NCI-H2196 (cell line): ENCODE data around the gene HSPB7.
A peak's percentile ranks its signal among the peaks of the same experiment; 100 is the strongest.
"Not testable (repeated sequence)": the region's sequence is repeated elsewhere in the genome, so short reads cannot be mapped to it uniquely, and the experiment has no call there.

Experiments
- DNase-seq: peaks from one replicate; lab custom pipeline; 2025; ENCODE audit not compliant: unreplicated experiment; lab: John Stamatoyannopoulos, UW

Gene HSPB7

DNA sequence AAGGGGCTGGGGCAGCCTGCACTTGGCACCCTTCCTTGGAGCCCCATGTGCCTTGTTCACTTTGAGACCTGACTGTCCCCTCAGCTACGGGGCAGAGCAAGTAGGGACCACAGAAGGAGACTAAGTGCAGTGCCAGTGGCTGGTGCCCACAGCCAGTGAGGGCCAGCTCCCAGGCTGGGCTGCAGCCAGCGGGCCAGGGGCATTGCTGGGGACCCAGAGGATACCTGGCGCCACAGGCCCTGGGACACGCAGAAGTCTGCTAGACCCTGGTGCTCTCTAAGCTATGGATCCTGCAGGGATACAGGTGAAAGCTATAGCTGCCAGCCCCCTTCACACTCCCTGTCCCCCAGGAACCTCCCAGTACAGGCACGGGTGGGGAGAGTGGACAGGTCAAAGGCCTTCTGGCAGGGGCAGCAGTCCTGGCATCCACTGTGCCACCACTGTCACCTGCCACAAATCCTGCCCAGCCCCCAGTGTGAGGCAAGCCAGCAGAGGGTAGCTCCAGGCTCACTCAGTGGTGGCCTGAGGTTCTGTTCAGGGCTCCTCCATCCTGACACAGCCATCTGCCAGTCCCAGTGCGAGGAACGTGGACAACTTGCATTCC, 5.3 kb upstream of the HSPB7 start:
- no peak for DNase-seq

DNA sequence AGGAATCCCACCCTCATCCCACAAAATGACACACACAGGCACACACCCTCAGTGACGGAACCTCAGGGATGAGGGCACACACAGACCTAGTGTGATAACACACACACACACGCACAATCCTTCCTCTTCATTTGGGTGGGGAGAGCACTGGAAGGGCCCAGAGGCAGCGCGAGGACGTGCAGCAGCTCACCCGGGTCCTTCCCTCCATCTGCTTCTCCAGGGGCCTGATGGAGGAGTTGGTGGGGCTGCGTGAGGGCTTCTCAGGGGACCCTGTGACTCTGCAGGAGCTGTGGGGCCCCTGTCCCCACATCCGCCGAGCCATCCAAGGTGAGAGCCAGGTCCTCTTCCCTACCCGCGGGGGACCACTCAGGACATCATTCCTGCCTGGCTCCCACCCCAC, 4.5 kb upstream of the HSPB7 start:
- no peak for DNase-seq

DNA sequence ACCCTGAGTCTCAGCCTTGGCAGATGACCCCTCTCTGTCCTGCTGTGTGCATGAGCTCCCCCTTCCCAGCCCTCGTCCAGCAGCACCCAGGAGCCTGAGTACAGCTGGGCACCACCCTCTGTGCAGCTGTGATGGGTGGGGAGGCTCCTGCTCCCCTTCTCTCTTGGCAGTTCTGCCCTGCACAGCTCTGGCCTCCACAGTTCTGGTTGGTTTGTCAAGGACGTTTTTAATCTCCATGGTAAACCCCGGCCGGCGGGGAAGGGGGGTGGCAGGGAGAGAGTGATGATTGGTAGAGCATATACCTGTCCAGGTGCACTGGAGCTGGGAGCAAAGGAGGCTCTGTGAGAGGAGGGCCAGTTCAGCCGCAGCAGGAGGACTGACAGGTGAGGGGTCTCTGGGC, 3.8 kb upstream of the HSPB7 start, which contains the start of gene CLCNKA:
CLCNKA (plus strand) TSS at position 356 of the 400 bp plus-strand sequence. CDS start 584 bp downstream, outside the sequence.
- DNase-seq, result no peak

DNA sequence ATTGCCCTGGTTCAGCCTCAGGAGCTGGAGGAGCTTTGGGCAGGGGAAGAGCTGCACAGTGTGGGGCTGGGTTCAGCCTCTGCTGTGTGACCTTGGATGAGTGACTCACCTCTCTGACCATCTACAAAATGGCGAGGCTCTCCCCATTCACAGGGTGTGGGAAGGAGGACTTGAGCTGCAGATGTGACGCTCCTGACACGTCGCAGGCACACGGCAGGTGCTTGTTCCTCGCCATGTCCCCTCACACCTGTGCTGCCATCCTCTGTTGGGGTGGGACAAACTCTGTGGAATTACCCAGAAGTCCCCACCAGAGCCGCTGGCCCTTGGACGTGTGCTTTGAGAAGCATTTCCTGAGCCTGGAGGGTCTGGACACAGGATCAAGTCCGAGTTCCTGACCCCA, 3.0 kb upstream of the HSPB7 start:
- DNase-seq, result not testable (repeated sequence)

DNA sequence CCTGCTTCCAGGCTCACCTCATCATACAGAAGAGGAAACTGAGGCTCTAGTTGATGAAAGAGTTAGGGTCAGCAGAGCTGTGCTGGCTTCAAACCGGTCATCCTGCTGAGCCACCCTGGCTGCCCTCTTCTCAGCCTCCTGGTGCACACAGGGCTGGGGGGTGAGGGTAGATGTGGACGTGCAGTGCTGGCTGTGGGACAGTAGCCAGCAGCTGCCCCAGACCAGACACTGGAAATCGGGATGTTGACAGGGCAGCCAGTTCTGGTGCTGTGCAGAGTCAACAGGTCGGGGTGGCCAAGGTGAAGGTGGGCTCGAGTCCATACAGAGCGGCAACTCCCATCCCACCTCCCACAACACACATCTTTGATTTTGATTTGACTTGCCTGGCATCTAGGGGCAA, 2.5 kb upstream of the HSPB7 start:
- no peak for DNase-seq

DNA sequence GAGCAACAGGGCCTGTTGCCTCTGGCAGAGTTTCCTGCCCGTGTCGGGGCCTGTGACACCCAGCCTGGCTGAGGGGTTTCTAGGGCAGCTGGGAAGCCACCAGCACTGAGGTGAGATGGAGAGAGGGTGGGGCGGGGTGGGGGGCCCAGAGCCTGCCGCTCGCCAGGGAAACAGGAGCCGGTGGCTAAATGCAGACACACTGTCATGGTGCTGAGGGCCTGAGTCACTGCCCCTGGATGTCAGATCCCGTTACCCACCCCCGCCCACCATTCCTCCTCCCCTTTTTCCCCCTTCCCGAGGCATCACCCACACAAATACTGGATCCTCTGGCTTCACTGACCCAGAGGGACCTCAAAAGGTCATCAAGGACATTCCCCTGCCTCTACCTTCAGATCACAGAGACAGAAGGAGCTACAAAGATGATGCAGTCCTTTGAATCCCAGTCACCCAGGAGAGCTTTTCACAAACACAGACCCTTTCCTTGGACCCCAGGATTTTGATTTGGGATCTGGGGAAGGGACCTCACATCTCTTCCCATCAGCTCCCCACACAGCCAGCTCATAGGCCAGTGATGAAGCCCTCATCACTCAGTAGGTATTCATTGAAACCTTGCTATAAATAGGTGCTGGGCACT, 1.9 kb upstream of the HSPB7 start:
- no peak for DNase-seq

DNA sequence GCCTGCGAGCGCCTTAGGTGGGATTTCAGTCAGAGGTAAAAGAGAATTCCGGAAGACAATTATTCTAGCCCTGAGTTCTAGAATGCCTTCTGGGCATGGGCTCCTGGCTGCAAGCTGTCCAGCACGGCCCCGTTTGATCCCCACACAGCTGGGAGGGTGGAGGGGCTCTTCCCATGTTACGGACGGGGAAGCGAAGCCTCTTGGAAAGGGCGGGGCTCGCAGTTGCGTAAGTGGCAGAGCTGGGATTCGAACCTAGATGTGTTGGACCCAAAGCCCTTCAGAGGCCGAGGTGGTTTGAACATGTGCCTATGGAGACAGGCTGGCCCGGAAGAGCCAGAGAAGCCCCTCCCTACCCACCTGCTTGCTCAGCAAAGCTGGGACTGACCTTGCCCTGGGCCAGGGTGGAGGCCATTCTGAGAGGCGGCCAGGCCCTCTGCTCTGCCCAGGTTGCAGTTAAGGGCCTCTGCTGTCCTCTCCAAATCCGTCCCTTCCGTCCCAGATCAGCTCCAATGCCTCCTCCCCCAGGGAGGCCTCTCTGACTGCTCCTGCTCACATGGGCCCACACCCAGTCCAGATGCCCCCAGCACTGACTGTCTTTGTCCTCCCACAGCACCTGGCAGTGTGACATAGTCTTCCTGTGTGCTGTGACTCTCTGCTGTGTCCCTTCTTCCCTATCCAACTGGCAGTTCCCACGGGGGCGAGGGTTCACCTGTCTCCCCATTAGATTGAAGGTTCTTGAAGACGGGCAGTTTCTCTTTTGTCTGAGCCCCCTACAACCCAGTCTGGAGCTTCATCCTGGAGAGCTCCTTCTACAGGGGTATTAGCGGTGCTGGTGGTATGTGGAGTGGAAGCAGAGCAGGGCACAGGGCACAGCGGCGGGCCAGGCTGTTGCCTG, 1.2 kb upstream of the HSPB7 start:
- no peak for DNase-seq

DNA sequence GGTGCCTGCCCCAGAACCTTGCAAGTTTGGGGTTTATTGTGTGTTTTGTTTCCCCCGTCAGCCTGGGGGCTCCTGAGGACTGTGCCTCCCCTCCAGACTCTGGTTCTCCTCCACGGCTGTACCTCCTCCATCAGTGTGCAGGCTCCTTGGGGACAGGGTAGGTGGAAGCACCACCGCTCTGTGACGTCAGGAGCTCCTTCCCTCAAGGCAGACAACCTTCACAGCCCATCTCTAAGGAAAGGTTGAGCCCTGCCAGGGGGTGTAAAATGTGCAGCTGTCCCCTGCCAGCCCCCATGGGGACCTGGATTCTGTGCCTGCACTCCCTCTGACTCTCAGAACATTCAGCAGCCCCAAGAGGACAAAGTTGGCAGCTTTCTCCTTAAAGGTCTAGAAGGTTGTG, 465 bp upstream of the HSPB7 start:
- no peak for DNase-seq

DNA sequence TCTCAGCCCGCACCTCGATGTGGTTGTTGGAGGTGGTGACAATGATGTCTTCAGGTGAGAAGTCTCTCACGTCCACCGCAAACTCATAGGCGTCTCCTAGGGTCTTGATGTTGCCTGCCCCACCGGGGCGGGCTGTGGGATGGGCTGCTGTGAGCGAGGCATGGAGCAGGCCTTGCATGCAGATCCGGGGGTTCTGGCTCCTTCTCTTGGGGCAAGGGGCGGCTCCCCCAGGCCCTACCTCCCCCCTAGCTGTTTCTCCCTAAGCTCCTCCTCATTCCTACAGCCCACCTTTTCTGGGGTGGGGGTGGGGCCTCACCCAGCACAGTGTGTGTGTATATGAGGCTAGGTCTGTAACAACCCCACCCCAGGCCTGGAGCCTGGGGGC, 775 bp downstream of the HSPB7 start:
- no peak for DNase-seq

DNA sequence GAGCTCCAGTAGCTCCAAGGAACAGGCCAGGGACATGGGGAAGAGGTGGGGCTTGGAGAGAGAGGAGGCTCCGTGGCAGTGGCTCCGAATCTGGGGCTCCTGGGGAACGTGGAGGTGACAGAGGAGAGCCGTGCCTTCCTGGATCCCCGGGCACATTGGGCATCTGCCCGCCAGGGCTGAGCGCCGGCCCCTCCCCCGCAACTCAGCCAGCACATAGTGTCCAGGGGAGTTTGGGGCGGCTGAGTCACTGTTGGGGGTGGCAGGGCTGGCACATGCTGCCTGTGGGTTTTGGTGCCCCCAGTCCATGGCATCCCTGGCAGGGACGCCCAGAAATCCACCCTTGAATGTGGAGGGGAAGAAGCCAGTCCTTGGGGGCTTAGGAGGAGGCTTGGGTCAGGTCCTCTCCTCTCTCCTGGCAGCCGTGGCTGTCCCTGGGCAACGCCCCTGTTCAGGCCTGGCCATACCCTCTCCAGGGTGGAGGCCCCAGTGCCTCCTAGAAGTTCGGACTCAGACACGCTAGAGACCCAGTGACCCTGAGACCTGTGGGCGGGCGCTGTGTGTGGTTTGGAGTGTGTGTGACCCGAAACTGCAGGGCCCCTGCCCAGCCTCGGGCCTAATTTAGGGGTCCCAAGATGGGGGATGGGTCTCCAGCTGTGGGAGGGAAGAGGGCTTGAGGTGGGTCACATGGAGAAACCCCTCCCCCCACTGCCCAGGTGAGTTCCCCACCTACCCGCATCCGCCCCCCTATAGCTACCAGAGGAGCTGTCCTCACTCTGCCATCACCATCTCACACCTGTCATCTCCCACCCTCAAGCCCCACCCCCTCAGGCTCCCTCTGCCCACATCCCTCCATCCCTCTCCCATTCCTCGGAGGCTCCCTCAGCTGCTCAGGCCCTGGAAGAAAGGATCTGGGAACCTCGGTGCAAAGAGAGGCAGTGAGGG, 1.6 kb downstream of the HSPB7 start:
- no peak for DNase-seq

DNA sequence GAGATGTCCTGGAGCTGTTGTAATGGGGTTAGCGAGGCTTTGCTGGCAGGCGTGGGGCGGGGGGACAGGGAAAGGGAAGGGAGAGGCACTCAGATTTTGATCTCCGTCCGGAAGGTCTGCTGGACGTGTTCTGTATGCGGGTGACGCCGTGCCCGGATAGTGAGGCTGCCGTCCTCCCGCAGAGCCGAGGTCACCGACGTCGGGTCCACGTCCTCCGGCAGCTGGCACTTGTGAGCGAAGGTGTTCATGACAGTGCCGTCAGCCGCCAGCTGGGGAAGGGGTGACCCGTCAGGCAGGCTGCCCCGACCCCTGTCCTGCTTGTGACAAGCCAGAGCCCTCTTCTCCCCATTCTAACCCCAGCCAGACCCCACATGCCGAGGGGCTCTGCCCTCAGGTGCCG, 2.4 kb downstream of the HSPB7 start:
- DNase-seq, result no peak

DNA sequence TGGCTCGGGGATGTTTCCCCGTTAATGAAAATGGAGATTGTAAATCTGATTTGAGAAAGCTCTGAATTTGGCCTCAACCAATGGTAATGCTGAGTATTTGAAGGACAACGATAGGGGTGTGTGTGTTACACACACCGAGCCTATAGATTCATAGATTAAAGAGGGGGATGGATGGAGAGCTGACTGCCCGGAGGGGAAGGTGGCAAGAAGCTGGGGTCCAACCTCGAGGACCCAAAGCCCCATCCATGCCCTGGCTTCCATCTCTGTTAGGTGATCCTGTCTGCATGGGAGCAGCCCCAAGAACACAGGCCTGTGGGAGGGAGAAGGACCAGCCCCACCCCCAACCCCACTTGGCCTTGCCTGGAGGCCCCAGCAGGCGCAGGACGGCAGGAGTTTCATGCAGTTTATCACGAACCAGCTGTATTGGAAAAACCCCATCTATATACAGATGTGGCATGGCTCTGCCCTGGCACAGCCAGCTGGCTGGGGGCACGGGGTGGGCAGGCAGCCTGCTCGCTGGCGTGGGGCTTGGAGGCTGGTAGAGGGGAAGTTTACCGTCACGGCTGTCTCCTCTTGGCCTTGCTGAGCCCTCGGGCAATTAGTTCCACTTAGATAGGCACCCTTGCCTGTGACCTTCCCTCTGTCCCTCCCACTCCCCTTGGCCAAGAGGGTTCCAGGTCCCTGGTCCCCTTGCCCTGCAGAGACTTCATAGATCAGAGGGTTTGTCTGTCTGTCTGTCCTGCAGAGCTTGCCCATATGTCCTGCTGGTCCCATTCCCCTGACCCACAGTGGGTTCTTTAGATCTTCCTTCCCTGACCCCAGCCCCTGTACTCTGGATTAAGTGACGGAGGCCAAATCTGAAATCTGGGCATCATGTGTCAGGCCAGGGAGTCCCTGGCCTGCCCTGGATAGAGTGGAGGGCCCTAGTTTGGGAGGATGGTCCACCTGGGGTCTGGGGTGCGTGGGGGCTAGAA, 3.0 kb downstream of the HSPB7 start:
- DNase-seq, result no peak

DNA sequence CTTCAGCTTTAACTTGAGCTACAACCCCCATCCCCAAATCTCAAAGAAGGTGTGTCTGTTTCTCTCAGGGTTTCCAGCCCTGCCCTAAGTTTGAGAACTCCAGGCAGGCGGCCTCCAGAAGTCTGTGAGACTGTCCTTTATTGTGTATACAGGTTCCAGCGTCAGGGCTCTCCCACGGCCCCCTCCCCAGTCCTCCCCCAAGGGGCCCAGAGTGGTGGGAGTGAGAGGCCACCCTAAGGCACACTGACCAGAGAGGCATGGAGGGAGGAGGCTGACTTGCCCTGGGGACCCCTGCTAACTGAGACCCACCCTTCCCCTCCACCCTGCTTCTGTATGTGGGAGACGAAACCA, 4.0 kb downstream of the HSPB7 start:
- no peak for DNase-seq

DNA sequence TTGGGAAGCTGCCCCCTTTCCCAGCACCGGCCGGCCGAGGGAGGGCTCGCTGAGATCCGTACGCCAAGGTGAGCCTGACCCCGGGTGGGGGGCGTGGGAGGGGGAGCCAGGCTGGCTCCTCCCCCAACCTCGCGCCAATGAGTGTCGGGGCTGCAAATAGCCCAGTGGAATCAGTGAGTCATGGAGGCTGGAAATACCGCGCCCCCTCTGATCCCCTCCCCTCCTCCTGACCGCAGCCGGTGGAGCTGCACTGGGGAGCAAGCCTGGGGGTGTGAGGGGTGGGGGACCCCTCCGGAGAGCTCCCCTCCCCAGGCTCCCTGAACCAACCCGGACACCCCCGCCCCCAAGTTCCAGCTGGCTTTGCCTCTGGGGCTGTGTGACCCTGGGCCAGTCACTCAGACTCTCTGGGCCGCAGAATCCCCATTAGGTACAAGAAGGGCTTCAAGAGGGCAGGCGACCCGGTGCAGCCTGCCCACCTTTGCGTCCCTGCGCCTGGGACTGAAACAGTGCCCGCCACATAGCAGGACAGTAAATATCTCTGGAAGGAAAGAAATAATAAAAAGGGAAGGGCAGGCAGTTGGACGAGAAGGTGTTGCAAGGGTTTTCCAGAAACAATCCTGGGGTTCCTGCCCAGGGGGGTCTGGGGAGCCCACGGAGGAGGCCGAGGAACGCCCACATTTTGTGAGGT, 4.5 kb downstream of the HSPB7 start:
- peak; percentile 50 for DNase-seq

DNA sequence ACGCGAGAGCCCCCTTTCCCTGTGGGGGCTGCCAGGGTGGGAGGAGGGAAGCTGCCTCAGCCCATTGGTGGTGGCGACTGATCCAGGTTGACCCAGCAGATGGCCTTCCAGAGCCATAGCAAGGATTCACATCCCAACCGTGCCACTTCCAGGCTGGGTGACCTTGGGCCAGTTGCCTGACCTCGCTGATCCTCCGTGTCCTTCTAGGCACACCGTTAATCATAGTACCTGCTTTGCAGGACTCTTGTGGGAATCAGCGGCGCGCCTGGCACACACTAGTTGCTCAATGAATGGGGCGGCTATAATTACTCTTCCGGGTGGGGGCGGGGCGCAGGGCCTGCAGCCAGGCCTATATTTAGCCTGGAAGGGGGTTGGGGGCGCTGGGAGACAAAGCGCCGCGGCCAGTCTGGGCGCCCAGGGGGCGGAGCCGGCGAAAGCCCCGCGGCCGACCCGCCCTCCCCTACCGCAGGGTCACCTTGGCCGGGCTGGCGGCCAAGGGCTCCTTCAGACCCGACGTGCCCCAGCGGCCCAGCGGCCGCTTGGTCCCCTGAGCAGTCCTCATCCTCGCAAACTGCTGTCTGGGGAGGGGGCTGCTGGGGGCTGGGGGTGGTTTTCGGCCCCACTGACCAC, 5.1 kb downstream of the HSPB7 start:
- DNase-seq, result peak; percentile 68

DNA sequence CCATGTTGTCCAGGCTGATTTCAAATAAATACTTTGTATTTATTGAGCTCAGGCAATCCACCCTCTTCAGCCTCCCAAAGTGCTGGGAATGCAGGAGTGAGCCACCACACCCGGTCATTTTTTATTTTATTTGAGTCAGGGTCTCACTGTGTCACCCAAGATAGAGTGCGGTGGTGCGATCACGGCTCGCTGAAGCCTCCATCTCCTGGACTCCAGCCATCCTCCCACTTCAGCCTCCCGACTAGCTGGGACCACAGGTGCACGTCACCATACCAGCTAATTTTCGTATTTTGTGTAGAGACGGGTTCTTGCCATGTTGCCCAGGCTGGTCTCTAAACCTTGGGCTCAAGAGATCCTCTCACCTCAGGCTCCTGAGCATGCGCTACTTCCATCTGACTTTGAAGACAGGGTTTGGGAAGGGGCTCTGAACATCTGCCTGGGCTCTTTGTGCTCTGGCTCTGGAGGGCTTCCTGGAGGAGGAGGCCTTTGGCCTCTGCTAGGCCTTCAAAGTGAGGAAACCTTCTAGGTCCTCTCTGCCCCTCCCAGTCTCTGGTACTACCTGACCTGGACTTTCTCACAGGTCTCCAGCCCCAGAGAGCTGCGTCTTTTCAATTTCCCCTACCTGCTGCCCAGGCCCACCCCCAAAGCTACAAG, 5.8 kb downstream of the HSPB7 start:
- no peak for DNase-seq

DNA sequence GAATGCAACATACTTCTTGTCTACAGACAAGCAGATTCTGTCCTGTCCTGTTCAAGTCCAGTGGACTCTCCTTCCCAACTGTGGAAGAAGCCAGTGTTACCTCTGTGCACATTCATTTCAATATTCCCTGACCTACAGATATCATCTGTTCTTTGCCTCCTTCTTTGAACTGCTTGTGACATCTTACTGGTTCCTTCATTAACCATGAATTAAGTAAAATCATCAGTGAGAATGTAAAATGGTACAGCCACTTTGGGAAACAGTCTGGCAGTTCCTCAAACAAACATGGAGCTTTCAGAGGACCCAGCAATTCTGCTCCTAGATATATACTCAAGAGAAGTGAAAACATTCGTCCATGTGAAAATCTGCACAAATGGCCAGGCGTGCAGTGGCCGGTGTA, 7.0 kb downstream of the HSPB7 start:
- DNase-seq, result no peak

DNA sequence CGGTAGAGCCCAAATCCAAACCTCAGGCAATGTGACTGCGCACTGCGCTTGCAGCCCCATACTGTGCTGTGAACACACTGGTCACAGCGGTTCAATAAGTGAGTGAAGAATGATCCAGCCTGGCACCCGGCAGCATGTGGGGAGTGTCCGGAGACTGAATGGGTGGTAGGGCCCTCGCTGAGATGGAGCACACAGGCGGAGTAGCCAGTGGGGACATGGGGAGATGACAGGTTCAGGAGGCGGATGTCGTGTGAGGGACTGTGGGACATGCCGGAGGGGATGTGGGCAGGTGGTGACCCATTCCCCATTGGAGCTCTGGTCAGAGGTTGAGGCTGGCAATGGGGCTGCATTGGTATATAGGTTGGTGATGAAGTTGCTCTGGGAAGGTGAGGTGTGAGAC, 8.2 kb downstream of the HSPB7 start:
- DNase-seq, result no peak
